Cardiac fibroblast (primary cell): ENCODE measurements around the gene ADGRL2.

ENCODE experiments used
- DNase-seq, 2 donors: peaks; one replicate each; pipeline versions ENCODE4 v3.0.0 to v3.0.0-alpha.2; 2010; ENCODE audit warnings: low read depth in 2 of 2
- H3K4me3 ChIP-seq, 2 donors: replicated peaks in 1 of 2; 1 replicate in 1 of 2; 2 replicates in 1 of 2; pipeline ENCODE4 v1.5.1; 2011; ENCODE audit warnings: low read depth in 2 of 2, low read length in 2 of 2, mild to moderate bottlenecking in 2 of 2, moderate library complexity in 1 of 2
- TF ChIP-seq, protein P1 (sequence below): IDR thresholded peaks from one replicate; pipeline ENCODE4 v1.5.1; 2011; ENCODE audit warnings: low read depth, mild to moderate bottlenecking, low read length, inconsistent platforms

Gene ADGRL2

DNA sequence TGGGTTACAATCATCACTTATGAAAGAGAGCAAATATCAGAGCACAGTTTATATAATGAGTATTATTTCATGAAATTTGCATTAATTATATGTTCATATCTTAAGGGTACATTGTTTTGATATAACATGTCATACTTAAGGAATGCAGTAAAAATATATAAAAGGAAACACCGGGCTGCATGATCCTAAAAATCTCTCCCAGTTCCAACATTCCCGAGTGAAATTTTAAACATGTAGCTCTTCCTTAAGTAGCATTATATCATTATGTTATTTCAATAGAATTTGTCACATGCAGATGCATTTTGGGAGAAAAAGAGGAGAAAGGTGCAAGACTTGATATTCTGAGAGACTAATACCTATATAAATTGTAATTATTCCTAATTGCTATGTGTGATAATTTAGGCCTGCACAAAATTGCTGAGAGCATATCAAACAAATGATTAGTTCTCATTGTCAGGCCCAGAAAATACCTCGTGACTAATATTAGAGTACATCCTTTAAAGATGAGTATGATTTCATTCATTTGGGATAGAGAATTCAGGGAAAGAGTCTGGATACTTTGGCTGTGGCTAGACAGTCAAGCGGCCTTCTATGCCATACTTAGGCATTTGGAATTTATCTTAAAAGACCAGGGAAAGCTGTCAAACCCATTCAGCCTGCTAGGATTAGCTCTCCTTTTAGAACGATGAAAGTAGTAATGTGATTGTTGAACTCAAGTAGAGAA, 86.8 kb downstream of the ADGRL2 start:
- peak in 1 of 2 donors; percentile 27 for DNase-seq
- TF ChIP-seq, protein P1, sequence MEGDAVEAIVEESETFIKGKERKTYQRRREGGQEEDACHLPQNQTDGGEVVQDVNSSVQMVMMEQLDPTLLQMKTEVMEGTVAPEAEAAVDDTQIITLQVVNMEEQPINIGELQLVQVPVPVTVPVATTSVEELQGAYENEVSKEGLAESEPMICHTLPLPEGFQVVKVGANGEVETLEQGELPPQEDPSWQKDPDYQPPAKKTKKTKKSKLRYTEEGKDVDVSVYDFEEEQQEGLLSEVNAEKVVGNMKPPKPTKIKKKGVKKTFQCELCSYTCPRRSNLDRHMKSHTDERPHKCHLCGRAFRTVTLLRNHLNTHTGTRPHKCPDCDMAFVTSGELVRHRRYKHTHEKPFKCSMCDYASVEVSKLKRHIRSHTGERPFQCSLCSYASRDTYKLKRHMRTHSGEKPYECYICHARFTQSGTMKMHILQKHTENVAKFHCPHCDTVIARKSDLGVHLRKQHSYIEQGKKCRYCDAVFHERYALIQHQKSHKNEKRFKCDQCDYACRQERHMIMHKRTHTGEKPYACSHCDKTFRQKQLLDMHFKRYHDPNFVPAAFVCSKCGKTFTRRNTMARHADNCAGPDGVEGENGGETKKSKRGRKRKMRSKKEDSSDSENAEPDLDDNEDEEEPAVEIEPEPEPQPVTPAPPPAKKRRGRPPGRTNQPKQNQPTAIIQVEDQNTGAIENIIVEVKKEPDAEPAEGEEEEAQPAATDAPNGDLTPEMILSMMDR: no peak
- H3K4me3 ChIP-seq: no peak overlapping the region

DNA sequence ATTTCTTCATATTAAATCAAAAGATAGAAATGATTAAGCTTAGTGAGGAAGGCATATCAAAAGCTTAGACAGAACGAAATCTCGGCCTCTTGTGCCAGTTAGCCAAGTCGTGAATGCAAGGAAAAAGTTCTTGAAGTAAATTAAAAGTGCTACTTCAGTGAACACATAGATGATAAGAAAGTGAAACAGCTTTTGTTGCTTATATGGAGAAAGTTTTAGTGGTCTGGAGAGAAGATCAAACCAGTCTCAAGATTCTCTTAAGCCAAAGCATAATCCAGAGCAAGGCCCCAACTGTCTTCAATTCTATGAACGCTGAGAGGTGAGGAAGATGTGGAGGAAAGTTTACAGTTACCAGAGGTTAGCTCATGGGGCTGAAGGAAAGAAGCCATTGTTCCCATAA, 88.4 kb downstream of the ADGRL2 start:
- no peak overlapping the region for H3K4me3 ChIP-seq
- DNase-seq: no peak
- TF ChIP-seq, protein P1: no peak

DNA sequence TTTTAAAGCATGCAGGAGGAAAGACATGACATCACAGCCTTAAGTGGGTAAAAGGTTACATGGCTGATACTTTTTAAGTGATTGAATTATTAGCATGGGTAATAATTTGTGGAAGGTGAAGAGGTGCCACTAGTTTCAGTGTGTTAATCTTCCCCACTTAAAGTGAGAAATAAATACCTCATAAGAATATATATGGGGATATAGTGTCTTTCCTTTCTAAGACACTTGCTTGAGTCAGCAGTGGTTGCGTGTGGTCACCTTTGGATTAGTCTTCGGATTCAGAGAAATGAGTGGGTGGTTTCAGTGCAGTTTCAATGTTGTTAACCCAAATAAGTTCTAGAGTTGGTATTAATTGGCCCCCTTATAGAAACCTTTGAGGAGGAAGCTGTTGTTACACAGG, 94.1 kb downstream of the ADGRL2 start:
- peak in 1 of 2 donors; percentile 22 for DNase-seq
- no peak overlapping the region for H3K4me3 ChIP-seq
- TF ChIP-seq, protein P1: no peak

DNA sequence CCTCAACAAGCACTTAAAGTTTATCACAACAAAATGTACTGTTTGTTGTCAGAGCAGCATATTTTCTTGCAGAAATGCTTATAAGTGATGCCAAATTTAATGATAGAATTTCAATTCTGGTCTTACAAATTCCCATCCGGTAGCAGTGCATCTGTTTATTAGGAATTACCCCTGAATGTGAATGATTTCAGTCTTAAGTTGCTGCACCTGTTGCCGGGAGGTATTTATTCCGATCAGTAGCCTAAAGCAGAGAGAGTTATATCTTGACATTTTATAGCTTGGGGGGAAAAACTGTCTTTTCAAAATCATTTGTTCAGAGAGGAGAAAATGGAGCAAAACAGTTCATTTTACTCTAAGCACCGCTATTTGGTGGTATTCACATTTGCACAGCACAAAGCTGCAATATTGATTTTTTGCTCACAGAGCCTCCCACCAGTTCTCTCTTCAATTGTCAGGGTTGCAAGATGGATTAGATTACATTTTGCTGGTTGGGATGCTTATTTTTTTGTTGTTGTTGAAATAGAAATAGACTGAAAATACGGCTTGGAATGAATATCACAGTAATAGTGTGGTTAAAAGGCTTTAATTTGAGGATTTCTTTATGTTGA, 98.6 kb downstream of the ADGRL2 start:
- no peak overlapping the region for H3K4me3 ChIP-seq
- no peak for DNase-seq
- TF ChIP-seq, protein P1: no peak

DNA sequence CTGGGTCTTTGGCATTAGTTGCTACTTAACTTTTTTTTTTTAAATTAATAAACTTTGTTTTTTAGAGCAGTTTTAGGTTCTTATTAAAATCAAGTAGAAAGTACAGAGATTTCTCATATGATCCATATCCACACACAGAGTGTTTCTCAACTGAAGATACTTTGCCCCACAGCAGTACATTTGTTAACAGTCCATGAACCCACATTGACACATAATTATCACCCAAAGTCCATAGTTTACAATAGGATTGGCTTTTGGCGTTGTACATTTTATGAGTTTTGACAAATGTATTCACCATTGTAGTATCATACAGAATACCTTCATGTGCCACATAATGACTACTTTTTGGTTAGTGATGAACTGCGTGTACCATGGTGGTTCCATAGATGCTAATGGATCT, 106.8 kb downstream of the ADGRL2 start:
- no peak overlapping the region for H3K4me3 ChIP-seq
- TF ChIP-seq, protein P1: no peak
- no peak for DNase-seq

DNA sequence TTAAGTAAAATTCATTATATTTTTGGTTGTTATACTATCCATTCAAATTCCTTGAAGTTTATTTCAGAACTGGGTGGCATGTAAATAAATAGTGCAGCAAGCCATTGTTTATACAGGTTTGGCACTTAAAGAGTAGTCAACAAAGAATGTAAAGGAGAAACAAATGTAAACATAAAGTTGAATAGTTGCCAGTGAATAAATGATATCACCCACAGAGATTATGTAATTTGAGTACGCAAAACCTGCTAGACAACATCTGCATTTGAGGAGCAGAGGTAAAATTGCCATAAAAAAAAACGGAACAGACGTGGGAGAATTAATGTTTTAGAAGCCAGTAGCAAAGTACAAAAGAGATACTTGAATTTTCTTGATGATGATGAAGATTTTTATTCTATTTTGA, 111.6 kb downstream of the ADGRL2 start:
- TF ChIP-seq, protein P1: no peak
- no peak for DNase-seq
- no peak overlapping the region for H3K4me3 ChIP-seq

DNA sequence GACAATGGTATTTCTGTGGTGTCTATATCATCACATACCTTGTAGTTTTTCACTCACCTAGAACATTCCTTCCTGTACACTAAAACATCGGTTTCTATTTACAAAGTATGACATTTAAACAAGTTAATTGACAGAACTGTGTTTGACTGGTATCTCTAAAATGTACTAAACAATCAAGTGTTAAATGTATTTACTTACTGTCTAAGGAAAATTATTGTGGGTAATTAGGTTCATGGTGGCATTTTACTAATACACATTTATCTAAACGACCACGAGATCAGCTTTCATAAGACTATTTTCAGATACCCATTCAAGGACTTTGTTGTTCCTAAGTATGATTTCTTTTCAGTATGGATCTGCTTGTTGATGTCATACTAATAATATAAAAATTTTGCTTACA, 115.2 kb downstream of the ADGRL2 start:
- no peak for DNase-seq
- TF ChIP-seq, protein P1: no peak
- no peak overlapping the region for H3K4me3 ChIP-seq
